Measurements from ENCODE around the gene KRT77. TPM values are rescaled to one million over a fixed set of nuclear protein-coding genes. Genes with fewer than 3 reads are reported as not detected.

Gene KRT77
- total RNA-seq, 2 donors from 2014 or later, result not detected

DNA sequence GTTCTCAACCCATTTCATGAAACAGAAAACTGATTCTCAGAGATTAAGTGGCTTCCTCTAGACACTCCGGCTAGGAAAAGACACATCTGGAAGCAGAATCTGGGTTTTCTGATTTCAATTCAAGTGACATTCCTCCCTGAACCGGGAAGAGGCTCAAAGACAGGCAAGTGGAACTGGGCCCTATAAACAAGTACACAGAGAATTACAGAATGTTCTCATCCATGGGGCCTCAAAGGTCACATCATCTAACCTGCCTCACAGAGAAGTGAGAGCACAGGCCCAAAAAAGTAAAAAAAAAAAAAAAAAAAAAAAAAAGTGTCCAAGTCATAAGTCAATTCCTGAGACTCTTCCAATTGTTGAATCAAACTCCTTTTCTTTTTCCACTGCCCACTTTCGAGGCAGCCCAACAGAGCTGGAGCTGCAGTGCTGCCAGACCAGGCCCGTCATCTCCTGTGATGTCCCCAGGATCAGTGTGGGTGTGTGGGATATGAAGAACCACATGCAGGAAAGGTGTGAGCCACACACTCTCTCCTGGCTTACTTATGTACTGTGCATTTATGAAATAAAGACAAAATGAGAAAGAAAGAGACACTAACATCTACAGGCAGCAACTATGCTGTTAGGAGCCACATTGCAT lies 20.3 kb downstream of the KRT77 start:
- Histone ChIP-seq H3K4me3 (no peak overlapping the region), H3K4me1 (no peaks in the 10 kb centered on the region), H3K9ac (ENCODE audit: low read depth in 2 of 2, low read length in 2 of 2) (no peak overlapping the region), H3K27me3 (no peaks in the 10 kb centered on the region), H3K27ac (no peak overlapping the region), H3K36me3 (no peaks in the 10 kb centered on the region), H3K9me3 (no peaks in the 10 kb centered on the region)
- TF ChIP-seq, protein P1, sequence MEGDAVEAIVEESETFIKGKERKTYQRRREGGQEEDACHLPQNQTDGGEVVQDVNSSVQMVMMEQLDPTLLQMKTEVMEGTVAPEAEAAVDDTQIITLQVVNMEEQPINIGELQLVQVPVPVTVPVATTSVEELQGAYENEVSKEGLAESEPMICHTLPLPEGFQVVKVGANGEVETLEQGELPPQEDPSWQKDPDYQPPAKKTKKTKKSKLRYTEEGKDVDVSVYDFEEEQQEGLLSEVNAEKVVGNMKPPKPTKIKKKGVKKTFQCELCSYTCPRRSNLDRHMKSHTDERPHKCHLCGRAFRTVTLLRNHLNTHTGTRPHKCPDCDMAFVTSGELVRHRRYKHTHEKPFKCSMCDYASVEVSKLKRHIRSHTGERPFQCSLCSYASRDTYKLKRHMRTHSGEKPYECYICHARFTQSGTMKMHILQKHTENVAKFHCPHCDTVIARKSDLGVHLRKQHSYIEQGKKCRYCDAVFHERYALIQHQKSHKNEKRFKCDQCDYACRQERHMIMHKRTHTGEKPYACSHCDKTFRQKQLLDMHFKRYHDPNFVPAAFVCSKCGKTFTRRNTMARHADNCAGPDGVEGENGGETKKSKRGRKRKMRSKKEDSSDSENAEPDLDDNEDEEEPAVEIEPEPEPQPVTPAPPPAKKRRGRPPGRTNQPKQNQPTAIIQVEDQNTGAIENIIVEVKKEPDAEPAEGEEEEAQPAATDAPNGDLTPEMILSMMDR (IDR thresholded peaks at IDR 0.05), result no peak
- intact Hi-C loops (cut with DNase I), result no loop called here
- DNase-seq, result no peak

DNA sequence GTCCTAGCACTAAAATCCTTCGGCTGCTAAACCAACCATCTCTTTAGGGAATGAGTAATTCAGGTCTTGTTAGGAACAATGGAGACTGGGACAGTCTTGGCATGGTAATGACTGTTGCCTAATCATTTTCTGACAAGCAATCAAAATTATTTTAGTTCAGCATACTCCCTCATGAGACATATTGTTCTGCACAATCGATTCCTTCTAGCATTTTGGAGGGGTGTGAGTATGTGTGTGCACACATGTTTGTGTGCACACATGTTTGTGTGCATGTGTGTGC lies 21.0 kb downstream of the KRT77 start:
- no peak overlapping the region for H3K4me3 ChIP-seq
- no peaks in the 10 kb centered on the region for H3K36me3 ChIP-seq
- H3K9ac ChIP-seq (ENCODE audit: low read depth in 2 of 2, low read length in 2 of 2), result no peak overlapping the region
- no peaks in the 10 kb centered on the region for H3K9me3 ChIP-seq
- no peaks in the 10 kb centered on the region for H3K4me1 ChIP-seq
- no peak for DNase-seq
- TF ChIP-seq, protein P1 (IDR thresholded peaks at IDR 0.05), result no peak
- no peaks in the 10 kb centered on the region for H3K27me3 ChIP-seq
- H3K27ac ChIP-seq, result no peak overlapping the region
- intact Hi-C loops (cut with DNase I), result no loop called here

DNA sequence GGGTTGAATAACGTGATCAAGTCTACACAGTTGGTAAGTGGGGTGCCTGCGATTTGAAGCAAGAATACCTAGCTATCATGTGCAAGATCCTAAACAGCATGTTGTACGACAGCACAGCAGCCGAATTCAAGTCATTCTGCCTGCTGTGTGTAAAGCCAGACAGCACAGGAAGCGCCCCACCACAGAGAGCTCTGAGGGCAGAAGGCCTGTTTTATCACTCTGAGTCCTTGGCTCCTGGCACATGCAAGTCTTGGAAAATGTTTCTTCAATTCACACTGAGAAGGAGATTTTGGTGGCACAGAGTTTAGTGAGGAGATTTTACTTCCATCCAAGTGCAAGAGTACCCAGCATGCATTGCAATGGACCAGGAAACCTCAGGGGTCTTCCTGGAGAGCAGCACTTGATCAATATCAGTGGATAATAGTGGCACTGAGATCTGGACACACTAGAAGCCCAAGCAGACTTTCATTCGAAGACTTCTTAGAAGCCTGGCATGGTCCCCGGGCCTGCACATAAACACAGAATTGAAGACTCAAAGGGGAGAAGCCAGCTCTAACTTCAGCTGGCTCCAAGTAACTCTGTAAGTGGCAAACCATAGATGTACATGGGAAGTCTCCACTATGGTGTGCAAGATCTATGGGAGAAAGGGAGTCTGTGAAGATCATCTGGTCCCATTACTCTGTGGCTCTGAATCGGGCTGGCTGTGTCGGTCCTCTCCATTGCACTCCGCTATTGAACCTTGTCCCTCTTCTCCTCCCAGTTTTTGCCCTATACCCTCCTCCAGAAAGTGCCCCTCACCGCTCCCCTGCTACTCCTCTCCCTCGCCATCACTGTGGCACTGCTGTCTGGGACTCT lies 21.6 kb downstream of the KRT77 start:
- DNase-seq, result no peak
- Histone ChIP-seq H3K27ac (no peak overlapping the region), H3K4me1 (no peaks in the 10 kb centered on the region), H3K9ac (ENCODE audit: low read depth in 2 of 2, low read length in 2 of 2) (no peak overlapping the region), H3K27me3 (no peaks in the 10 kb centered on the region), H3K4me3 (no peak overlapping the region), H3K9me3 (no peaks in the 10 kb centered on the region), H3K36me3 (no peaks in the 10 kb centered on the region)
- intact Hi-C loops (cut with DNase I), result no loop called here
- TF ChIP-seq, protein P1 (IDR thresholded peaks at IDR 0.05), result no peak

DNA sequence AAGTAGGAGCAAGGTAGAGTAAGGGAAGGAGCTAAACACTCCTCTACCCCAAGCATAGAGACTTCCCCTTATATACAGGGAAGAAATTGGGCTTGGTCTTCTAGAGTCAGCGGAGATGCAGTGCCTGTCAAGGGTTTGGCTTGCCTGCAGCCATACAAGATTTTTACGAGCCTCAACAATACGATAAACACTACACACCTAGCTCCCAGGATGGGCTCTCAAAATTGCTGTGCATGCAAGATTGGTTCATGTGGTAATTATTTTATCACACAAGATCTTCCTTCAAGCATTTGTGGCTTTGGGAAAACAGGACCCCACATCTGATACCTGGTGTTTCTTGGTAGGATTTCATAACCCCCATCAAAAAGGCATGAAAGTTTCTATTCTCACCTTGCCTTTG lies 23.0 kb downstream of the KRT77 start, which contains the start of gene KRT1:
KRT1 (minus strand) TSS at position 45 of the 400 bp plus-strand sequence. CDS start 59 bp downstream, outside the sequence.
- H3K4me1 ChIP-seq, result no peaks in the 10 kb centered on the region
- no peak within 1 kb of the TSS for H3K9ac ChIP-seq (ENCODE audit: low read depth in 2 of 2, low read length in 2 of 2)
- no peak within 1 kb of the TSS for H3K27ac ChIP-seq
- DNase-seq, result no peak
- no peaks in the 10 kb centered on the region for H3K9me3 ChIP-seq
- H3K36me3 ChIP-seq, result no peaks in the 10 kb centered on the region
- TF ChIP-seq, protein P1 (IDR thresholded peaks at IDR 0.05), result no peak
- no peak within 1 kb of the TSS for H3K4me3 ChIP-seq
- no peaks in the 10 kb centered on the region for H3K27me3 ChIP-seq
- intact Hi-C loops (cut with DNase I), result no loop called here

DNA sequence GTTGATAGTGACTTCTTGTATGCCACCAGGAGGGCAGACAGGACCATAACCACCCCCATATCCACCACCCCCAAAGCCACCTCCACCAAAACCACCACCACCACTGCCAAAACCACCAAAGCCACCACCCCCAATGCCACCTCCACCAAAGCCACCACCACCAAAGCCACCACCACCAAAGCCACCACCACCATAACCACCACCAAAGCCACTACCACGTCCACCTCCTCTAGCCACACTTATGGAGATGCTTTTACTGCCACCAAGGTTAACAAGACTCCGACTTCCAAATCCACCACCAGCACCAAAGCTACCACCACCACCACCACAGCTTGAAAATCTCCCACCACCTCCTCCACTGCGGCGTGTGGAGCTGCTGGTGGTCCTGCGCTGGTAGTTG lies 23.4 kb downstream of the KRT77 start:
- intact Hi-C loops (cut with DNase I), result loop anchor here (10.0 kb wide), 1 partner anchor 185 kb away; no protein-coding TSS in a partner anchor
- TF ChIP-seq, protein P1 (IDR thresholded peaks at IDR 0.05), result no peak
- H3K9ac ChIP-seq (ENCODE audit: low read depth in 2 of 2, low read length in 2 of 2), result no peak overlapping the region
- H3K36me3 ChIP-seq, result no peaks in the 10 kb centered on the region
- no peak for DNase-seq
- H3K27ac ChIP-seq, result no peak overlapping the region
- H3K27me3 ChIP-seq, result no peaks in the 10 kb centered on the region
- no peak overlapping the region for H3K4me3 ChIP-seq
- H3K4me1 ChIP-seq, result no peaks in the 10 kb centered on the region
- no peaks in the 10 kb centered on the region for H3K9me3 ChIP-seq
